HUDEP-2 (cell line): ENCODE measurements around the gene TP53RK.

Source experiments
- DNase-seq, 76 experiments: peaks; one replicate each; lab custom pipeline; 2025; ENCODE audit not compliant: unreplicated experiment in 76 of 76; lab: John Stamatoyannopoulos, UW

The TP53RK gene

GRCh38 chr20:46666306-46666705 is 22.9 kb downstream of the TP53RK start:
- no peak for DNase-seq

- no peak for DNase-seq
Observed at GRCh38 chr20:46665602-46666001, 23.6 kb downstream of the TP53RK start.

GRCh38 chr20:46663531-46663930 is 25.7 kb downstream of the TP53RK start:
- no peak for DNase-seq

- DNase-seq: no peak
Observed at GRCh38 chr20:46661659-46662058, 27.6 kb downstream of the TP53RK start.

- DNase-seq: no peak
Observed at GRCh38 chr20:46660487-46660886, 28.8 kb downstream of the TP53RK start.

GRCh38 chr20:46657618-46658017 is 31.6 kb downstream of the TP53RK start:
- no peak for DNase-seq

GRCh38 chr20:46657137-46657536 is 32.1 kb downstream of the TP53RK start:
- DNase-seq: no peak

- no peak for DNase-seq
Observed at GRCh38 chr20:46652699-46653098, 36.5 kb downstream of the TP53RK start.

GRCh38 chr20:46651091-46651962 is 37.9 kb downstream of the TP53RK start, which contains the start of gene SLC13A3:
SLC13A3 (minus strand) TSS chr20:46651459; CDS start chr20:46651421, 38 bp downstream.
- no peak for DNase-seq

- DNase-seq: no peak
Observed at GRCh38 chr20:46650575-46651090, 38.6 kb downstream of the TP53RK start.

- no peak for DNase-seq
Observed at GRCh38 chr20:46649965-46650542, 39.2 kb downstream of the TP53RK start.

GRCh38 chr20:46649650-46649949 is 39.6 kb downstream of the TP53RK start:
- DNase-seq: no peak

GRCh38 chr20:46648903-46649649 is 40.2 kb downstream of the TP53RK start:
- DNase-seq: no peak

GRCh38 chr20:46647469-46647868 is 41.8 kb downstream of the TP53RK start:
- no peak for DNase-seq

GRCh38 chr20:46646659-46647380 is 42.4 kb downstream of the TP53RK start:
- DNase-seq: no peak

GRCh38 chr20:46646122-46646521 is 43.1 kb downstream of the TP53RK start:
- DNase-seq: no peak

- no peak for DNase-seq
Observed at GRCh38 chr20:46644733-46645132, 44.5 kb downstream of the TP53RK start.

- no peak for DNase-seq
Observed at GRCh38 chr20:46644160-46644559, 45.1 kb downstream of the TP53RK start.

GRCh38 chr20:46642969-46643343 is 46.3 kb downstream of the TP53RK start:
- no peak for DNase-seq

- DNase-seq: no peak
Observed at GRCh38 chr20:46642265-46642968, 46.8 kb downstream of the TP53RK start.
